HepG2 (cell line): Measurements from ENCODE around the gene SLC34A3. TPM values are rescaled to one million over a fixed set of nuclear protein-coding genes. Genes with fewer than 3 reads are reported as not detected.
A peak's percentile ranks its signal among the peaks of the same experiment; 100 is the strongest.

Experiments used
- ARID4A ChIP-seq: sonication (generic); formaldehyde crosslinking; IDR thresholded peaks from 2 replicates; pipeline ENCODE4 v1.5.0; 2020; ENCODE audit warnings: mild to moderate bottlenecking, missing genetic modification reagents, borderline replicate concordance
- CBX2 ChIP-seq, 2 experiments: fragments of 200-600 bp in 1 of 2; sonication (generic); formaldehyde crosslinking in 1 of 2; IDR thresholded peaks; 2 replicates each; pipeline versions ENCODE4 v1.7.0 to v1.8.1; 2018 to 2022; ENCODE audit warnings: low read depth in 2 of 2, low read length in 1 of 2, mild to moderate bottlenecking in 1 of 2, missing genetic modification reagents in 1 of 2
- DNMT1 ChIP-seq: sonication (generic); formaldehyde crosslinking; IDR thresholded peaks from 2 replicates; pipeline ENCODE4 v1.5.1; 2020; ENCODE audit warnings: mild to moderate bottlenecking, missing genetic modification reagents
- GTF3A ChIP-seq: sonication (generic); formaldehyde crosslinking; conservative IDR thresholded peaks from 2 replicates; pipeline ENCODE4 v1.4.0; 2020; ENCODE audit warnings: mild to moderate bottlenecking, missing genetic modification reagents
- JUN ChIP-seq: sonication (generic); formaldehyde crosslinking; IDR thresholded peaks from 2 replicates; pipeline ENCODE4 v1.4.0; 2020; ENCODE audit warnings: mild to moderate bottlenecking, missing genetic modification reagents
- KDM6A ChIP-seq: IDR thresholded peaks from 2 replicates; pipeline ENCODE4 v1.6.1; 2016; ENCODE audit warnings: low read depth
- PAWR ChIP-seq: sonication (generic); formaldehyde crosslinking; IDR thresholded peaks from 2 replicates; pipeline ENCODE4 v1.4.0; 2020; ENCODE audit warnings: missing genetic modification reagents, mild to moderate bottlenecking, borderline replicate concordance
- RARA ChIP-seq: IDR thresholded peaks from 2 replicates; pipeline ENCODE4 v1.6.1; 2016; ENCODE audit warnings: missing genetic modification reagents, missing compliant biosample characterization
- RELA ChIP-seq: sonication (generic); formaldehyde crosslinking; IDR thresholded peaks from 2 replicates; pipeline ENCODE4 v1.4.0; 2020; ENCODE audit warnings: missing genetic modification reagents
- RFXANK ChIP-seq: IDR thresholded peaks from 2 replicates; pipeline ENCODE4 v1.6.1; 2016
- ZFP36 ChIP-seq: fragments of 150-350 bp; IDR thresholded peaks from 2 replicates; pipeline ENCODE4 v1.6.1; 2018; ENCODE audit warnings: borderline replicate concordance, low read length, low read depth; ENCODE audit not compliant: partially characterized antibody
- ZNF142 ChIP-seq: sonication (generic); formaldehyde crosslinking; IDR thresholded peaks from 2 replicates; pipeline ENCODE4 v1.4.0; 2020; ENCODE audit warnings: missing genetic modification reagents
- ZNF383 ChIP-seq: sonication (generic); formaldehyde crosslinking; IDR thresholded peaks from 2 replicates; pipeline ENCODE4 v1.4.0; 2020; ENCODE audit warnings: missing genetic modification reagents, mild to moderate bottlenecking, borderline replicate concordance
- ZNF678 ChIP-seq: sonication (generic); formaldehyde crosslinking; IDR thresholded peaks from 2 replicates; pipeline ENCODE4 v1.4.0; 2020; ENCODE audit warnings: mild to moderate bottlenecking, missing genetic modification reagents
- ZNF713 ChIP-seq: sonication (generic); formaldehyde crosslinking; IDR thresholded peaks from 2 replicates; pipeline ENCODE4 v1.4.0; 2020; ENCODE audit warnings: mild to moderate bottlenecking, missing genetic modification reagents
- polyA plus RNA-seq, 8 experiments: library from polyadenylated mRNA; depleted of rRNA in 3 of 8; stranded (reverse) in 7 of 8; unstranded in 1 of 8; fragments of >200 nt; fragmentation: Illumina TruSeq in 4 of 8; extraction: Trizol in 4 of 8; gene quantifications; 2 replicates each; pipeline versions ENCODE4 v1.2.1 to v1.2.3, GENCODE V29; 2011 to 2016; ENCODE audit warnings: low read depth in 4 of 8, missing spikeins in 1 of 8, mixed read lengths in 1 of 8; ENCODE audit not compliant: insufficient read depth in 1 of 8
- total RNA-seq, 5 experiments: library from RNA; depleted of rRNA; stranded (reverse); fragments of >200 nt; fragmentation: Illumina TruSeq; extraction: Trizol; gene quantifications; 2 replicates each; pipeline ENCODE4 v1.2.3, GENCODE V29; 2016; ENCODE audit warnings: low read depth in 1 of 5
- TF ChIP-seq, protein P1 (sequence below): sonication (generic); formaldehyde crosslinking; IDR thresholded peaks from 2 replicates; pipeline ENCODE4 v1.4.0; 2020; ENCODE audit warnings: missing genetic modification reagents, borderline replicate concordance

The SLC34A3 gene
- total and polyA plus RNA-seq, 2 of the 13 experiments (the other 11 are each of a cell fraction or from before 2014, with no cell fraction given), result 0.07 to 1.0 TPM

DNA sequence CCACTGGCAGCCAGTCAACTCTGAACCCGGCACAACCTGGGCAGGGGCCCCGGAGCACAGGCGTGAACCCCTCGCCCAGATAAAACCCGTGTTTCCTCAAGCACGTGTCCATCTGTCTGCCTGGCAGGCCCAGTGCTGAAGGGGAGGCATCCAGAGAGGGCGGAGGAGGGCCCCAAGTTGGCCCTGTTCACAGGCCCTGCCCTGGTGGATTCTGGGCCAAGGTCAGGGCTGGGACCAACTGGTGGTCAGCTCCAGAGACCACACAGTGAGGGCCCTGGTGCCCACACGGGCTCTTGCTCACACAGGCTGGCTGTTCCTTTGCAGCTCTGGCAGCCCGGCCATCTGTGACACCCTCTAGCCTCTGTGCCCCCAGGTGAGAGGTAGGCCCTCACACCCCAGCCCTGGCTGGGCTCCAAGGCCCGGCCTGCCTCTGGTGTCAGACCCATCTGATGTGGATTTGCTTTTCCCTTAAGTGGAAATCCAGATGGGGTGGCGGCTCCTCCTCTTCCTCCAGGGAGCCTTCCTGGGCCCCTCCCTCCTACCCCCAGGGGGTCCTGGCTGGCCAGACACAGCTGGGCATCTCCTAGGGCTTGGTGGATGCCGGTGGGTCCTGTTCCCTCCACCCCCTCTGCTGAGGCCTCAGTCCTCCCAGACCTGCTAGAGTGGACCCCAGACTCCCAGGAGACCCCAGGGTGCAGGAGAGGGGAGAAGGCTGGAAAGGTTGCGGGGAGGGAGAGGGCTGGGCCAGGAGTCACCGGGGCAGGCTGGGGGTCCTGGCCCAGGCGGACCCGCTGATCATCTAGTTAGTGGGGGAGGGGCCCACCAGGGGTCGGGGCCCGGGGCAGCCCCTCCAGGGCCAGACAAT lies 19.9 kb downstream of the SLC34A3 start (continued):
- TF ChIP-seq ZNF142 (CRISPR knock-in tag) (no peak), PAWR (CRISPR knock-in tag) (no peak), ARID4A (peak; percentile 50; the same call in 1 of the 2 replicates), ZNF678 (CRISPR knock-in tag) (no peak), RARA (CRISPR knock-in tag) (peak; percentile 45; the same call in 1 of the 2 replicates), KDM6A (no peak), DNMT1 (no peak), ZNF713 (CRISPR knock-in tag) (no peak), CBX2 (IDR thresholded peaks at IDR 0.05; ENCODE audit: low read depth, low read length) (no peak), CBX2 (CRISPR knock-in tag; IDR thresholded peaks at IDR 0.05; ENCODE audit: low read depth) (no peak; the same call in 1 of the 2 replicates), JUN (no peak), ZNF383 (CRISPR knock-in tag) (no peak), RFXANK (CRISPR knock-in tag) (no peak), RELA (CRISPR knock-in tag) (no peak), GTF3A (CRISPR knock-in tag) (no peak), ZFP36 (no peak)
- TF ChIP-seq, protein P1, sequence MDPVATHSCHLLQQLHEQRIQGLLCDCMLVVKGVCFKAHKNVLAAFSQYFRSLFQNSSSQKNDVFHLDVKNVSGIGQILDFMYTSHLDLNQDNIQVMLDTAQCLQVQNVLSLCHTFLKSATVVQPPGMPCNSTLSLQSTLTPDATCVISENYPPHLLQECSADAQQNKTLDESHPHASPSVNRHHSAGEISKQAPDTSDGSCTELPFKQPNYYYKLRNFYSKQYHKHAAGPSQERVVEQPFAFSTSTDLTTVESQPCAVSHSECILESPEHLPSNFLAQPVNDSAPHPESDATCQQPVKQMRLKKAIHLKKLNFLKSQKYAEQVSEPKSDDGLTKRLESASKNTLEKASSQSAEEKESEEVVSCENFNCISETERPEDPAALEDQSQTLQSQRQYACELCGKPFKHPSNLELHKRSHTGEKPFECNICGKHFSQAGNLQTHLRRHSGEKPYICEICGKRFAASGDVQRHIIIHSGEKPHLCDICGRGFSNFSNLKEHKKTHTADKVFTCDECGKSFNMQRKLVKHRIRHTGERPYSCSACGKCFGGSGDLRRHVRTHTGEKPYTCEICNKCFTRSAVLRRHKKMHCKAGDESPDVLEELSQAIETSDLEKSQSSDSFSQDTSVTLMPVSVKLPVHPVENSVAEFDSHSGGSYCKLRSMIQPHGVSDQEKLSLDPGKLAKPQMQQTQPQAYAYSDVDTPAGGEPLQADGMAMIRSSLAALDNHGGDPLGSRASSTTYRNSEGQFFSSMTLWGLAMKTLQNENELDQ (CRISPR knock-in tag), result no peak
